GM23338 (cell line): Measurements from ENCODE around the gene GPR78. TPM values are rescaled to one million over a fixed set of nuclear protein-coding genes. Genes with fewer than 3 reads are reported as not detected.

Experiments
- ATAC-seq: fragments of 200-7000 bp; cut with Tn5 transposase; 3 replicates; pipeline ENCODE4 v1.9.1; 2020
- DNase-seq: peaks from one replicate; pipeline ENCODE4 v3.0.0-alpha.2; 2015; ENCODE audit warnings: low spot score
- H2AFZ ChIP-seq: fragments of 200-600 bp; sonication (generic); 2 replicates; pipeline ENCODE4 v1.8.0; 2016; ENCODE audit warnings: antibody characterized with exemption, mild to moderate bottlenecking, moderate library complexity
- H3F3A ChIP-seq: fragments of 200-600 bp; sonication (generic); replicated peaks from 2 replicates; pipeline ENCODE4 v1.8.0; 2017; ENCODE audit warnings: antibody characterized with exemption, mixed run types, low read depth
- H3K27ac ChIP-seq: fragments of 200-600 bp; sonication (generic); 2 replicates; pipeline ENCODE4 v1.6.1; 2016; ENCODE audit warnings: low read depth
- H3K27me3 ChIP-seq: fragments of 200-600 bp; sonication (generic); 2 replicates; pipeline ENCODE4 v1.8.0; 2016; ENCODE audit warnings: mild to moderate bottlenecking, mixed run types, moderate library complexity; ENCODE audit not compliant: insufficient read depth
- H3K36me3 ChIP-seq: fragments of 200-600 bp; sonication (generic); 2 replicates; pipeline ENCODE4 v1.8.0; 2016; ENCODE audit warnings: mild to moderate bottlenecking; ENCODE audit not compliant: insufficient read depth
- H3K4me1 ChIP-seq: fragments of 200-600 bp; sonication (generic); 2 replicates; pipeline ENCODE4 v1.8.0; 2016; ENCODE audit warnings: mild to moderate bottlenecking, moderate library complexity; ENCODE audit not compliant: insufficient read depth
- H3K4me2 ChIP-seq: fragments of 200-600 bp; sonication (generic); 2 replicates; pipeline ENCODE4 v1.7.1; 2017; ENCODE audit warnings: mixed run types
- H3K4me3 ChIP-seq: fragments of 200-600 bp; sonication (generic); 2 replicates; pipeline ENCODE4 v1.6.1; 2016; ENCODE audit warnings: mixed run types
- H3K79me2 ChIP-seq: fragments of 200-600 bp; sonication (generic); replicated peaks from 2 replicates; pipeline ENCODE4 v1.8.0; 2017; ENCODE audit warnings: mild to moderate bottlenecking; ENCODE audit not compliant: insufficient read depth
- H3K9me2 ChIP-seq: fragments of 200-600 bp; sonication (generic); 2 replicates; pipeline ENCODE4 v1.8.0; 2017; ENCODE audit not compliant: insufficient read depth
- H4K20me1 ChIP-seq: fragments of 200-600 bp; sonication (generic); replicated peaks from 2 replicates; pipeline ENCODE4 v1.8.0; 2017; ENCODE audit warnings: mild to moderate bottlenecking; ENCODE audit not compliant: insufficient read depth
- H3K27ac Mint-ChIP-seq: 2 replicates; pipeline ENCODE4 v1.8.0; 2020; ENCODE audit warnings: inconsistent platforms, mild to moderate bottlenecking, moderate library complexity, mixed read lengths
- H3K27me3 Mint-ChIP-seq: 3 replicates; pipeline ENCODE4 v1.8.0; 2022; ENCODE audit warnings: low read depth, mild to moderate bottlenecking, moderate library complexity, mixed read lengths, inconsistent platforms; ENCODE audit not compliant: insufficient read depth, poor library complexity
- H3K36me3 Mint-ChIP-seq: 3 replicates; pipeline ENCODE4 v1.8.0; 2021; ENCODE audit warnings: low read depth, mild to moderate bottlenecking, inconsistent platforms, moderate library complexity, mixed read lengths
- H3K4me1 Mint-ChIP-seq: 3 replicates; pipeline ENCODE4 v1.8.0; 2020; ENCODE audit warnings: mild to moderate bottlenecking, inconsistent platforms, mixed read lengths
- H3K4me3 Mint-ChIP-seq: 3 replicates; pipeline ENCODE4 v1.8.0; 2021; ENCODE audit warnings: moderate library complexity, mild to moderate bottlenecking, inconsistent platforms, mixed read lengths
- H3K9me3 Mint-ChIP-seq: 3 replicates; pipeline ENCODE4 v1.8.0; 2020; ENCODE audit warnings: moderate library complexity, mild to moderate bottlenecking, inconsistent platforms, mixed read lengths
- CREB1 ChIP-seq: fragments of 250-450 bp; sonication (Bioruptor Pico); IDR thresholded peaks from 2 replicates; pipeline ENCODE4 v1.5.0; 2020; ENCODE audit warnings: low read depth, mild to moderate bottlenecking, moderate library complexity
- EZH2phosphoT487 ChIP-seq: fragments of 200-600 bp; sonication (generic); IDR thresholded peaks from one replicate; pipeline ENCODE4 v1.8.1; 2018; ENCODE audit warnings: antibody characterized with exemption; ENCODE audit not compliant: unreplicated experiment
- JUNB ChIP-seq: IDR thresholded peaks from one replicate; pipeline ENCODE4 v1.6.1; 2016; ENCODE audit warnings: antibody characterized with exemption; ENCODE audit not compliant: unreplicated experiment
- NANOG ChIP-seq: IDR thresholded peaks from 2 replicates; pipeline ENCODE4 v1.6.1; 2016; ENCODE audit warnings: antibody characterized with exemption, borderline replicate concordance
- POLR2AphosphoS5 ChIP-seq: IDR thresholded peaks from 2 replicates; pipeline ENCODE4 v1.6.1; 2016; ENCODE audit warnings: antibody characterized with exemption, low read depth
- STAT1 ChIP-seq: IDR thresholded peaks from one replicate; pipeline ENCODE4 v1.6.1; 2016; ENCODE audit warnings: antibody characterized with exemption; ENCODE audit not compliant: unreplicated experiment
- ZNF114 ChIP-seq: fragments of 250-450 bp; sonication (Bioruptor Pico); IDR thresholded peaks from 2 replicates; pipeline ENCODE4 v1.5.0; 2020; ENCODE audit warnings: mild to moderate bottlenecking, moderate library complexity
- polyA plus RNA-seq: library from polyadenylated mRNA; unstranded; fragments of >200 nt; fragmentation: Nextera tagmentation; extraction: Ambion mirVana; gene quantifications from 2 replicates; pipeline ENCODE4 v1.2.1, GENCODE V29; 2016
- total RNA-seq: library from RNA; depleted of rRNA; stranded (reverse); fragments of >200 nt; shearing (Covaris generic); gene quantifications from 2 replicates; pipeline ENCODE4 v1.2.3, GENCODE V29; 2014
- TF ChIP-seq, protein P1 (sequence below): IDR thresholded peaks from one replicate; pipeline ENCODE4 v1.6.1; 2018; ENCODE audit warnings: antibody characterized with exemption; ENCODE audit not compliant: unreplicated experiment
- TF ChIP-seq, protein P2 (sequence below): IDR thresholded peaks from 2 replicates; pipeline ENCODE4 v1.6.1; 2016; ENCODE audit warnings: antibody characterized with exemption
- TF ChIP-seq, protein P3 (sequence below): fragments of 250-450 bp; sonication (Bioruptor Pico); IDR thresholded peaks from 2 replicates; pipeline ENCODE4 v1.5.0; 2020; ENCODE audit warnings: mild to moderate bottlenecking, moderate library complexity

The GPR78 gene
- total and polyA plus RNA-seq, 2 experiments from 2014 or later, result 0.82 to 2.7 TPM

- TF ChIP-seq, protein P1, sequence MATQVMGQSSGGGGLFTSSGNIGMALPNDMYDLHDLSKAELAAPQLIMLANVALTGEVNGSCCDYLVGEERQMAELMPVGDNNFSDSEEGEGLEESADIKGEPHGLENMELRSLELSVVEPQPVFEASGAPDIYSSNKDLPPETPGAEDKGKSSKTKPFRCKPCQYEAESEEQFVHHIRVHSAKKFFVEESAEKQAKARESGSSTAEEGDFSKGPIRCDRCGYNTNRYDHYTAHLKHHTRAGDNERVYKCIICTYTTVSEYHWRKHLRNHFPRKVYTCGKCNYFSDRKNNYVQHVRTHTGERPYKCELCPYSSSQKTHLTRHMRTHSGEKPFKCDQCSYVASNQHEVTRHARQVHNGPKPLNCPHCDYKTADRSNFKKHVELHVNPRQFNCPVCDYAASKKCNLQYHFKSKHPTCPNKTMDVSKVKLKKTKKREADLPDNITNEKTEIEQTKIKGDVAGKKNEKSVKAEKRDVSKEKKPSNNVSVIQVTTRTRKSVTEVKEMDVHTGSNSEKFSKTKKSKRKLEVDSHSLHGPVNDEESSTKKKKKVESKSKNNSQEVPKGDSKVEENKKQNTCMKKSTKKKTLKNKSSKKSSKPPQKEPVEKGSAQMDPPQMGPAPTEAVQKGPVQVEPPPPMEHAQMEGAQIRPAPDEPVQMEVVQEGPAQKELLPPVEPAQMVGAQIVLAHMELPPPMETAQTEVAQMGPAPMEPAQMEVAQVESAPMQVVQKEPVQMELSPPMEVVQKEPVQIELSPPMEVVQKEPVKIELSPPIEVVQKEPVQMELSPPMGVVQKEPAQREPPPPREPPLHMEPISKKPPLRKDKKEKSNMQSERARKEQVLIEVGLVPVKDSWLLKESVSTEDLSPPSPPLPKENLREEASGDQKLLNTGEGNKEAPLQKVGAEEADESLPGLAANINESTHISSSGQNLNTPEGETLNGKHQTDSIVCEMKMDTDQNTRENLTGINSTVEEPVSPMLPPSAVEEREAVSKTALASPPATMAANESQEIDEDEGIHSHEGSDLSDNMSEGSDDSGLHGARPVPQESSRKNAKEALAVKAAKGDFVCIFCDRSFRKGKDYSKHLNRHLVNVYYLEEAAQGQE, result no peak
- no peak for TF ChIP-seq POLR2AphosphoS5
- TF ChIP-seq STAT1, result no peak
- TF ChIP-seq, protein P2, sequence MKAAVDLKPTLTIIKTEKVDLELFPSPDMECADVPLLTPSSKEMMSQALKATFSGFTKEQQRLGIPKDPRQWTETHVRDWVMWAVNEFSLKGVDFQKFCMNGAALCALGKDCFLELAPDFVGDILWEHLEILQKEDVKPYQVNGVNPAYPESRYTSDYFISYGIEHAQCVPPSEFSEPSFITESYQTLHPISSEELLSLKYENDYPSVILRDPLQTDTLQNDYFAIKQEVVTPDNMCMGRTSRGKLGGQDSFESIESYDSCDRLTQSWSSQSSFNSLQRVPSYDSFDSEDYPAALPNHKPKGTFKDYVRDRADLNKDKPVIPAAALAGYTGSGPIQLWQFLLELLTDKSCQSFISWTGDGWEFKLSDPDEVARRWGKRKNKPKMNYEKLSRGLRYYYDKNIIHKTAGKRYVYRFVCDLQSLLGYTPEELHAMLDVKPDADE, result no peak
- TF ChIP-seq ZNF114 (CRISPR knock-in tag), result no peak
These were observed 20.9 kb downstream of the GPR78 start (continued) for GRCh38 chr4:8601086-8601485.

- H3K4me1 Mint-ChIP-seq, result no peaks in the 10 kb centered on the region; the same call in 1 of the 3 replicates
- no peak for ATAC-seq
These were observed 21.4 kb downstream of the GPR78 start for GRCh38 chr4:8601556-8601955.

More at GRCh38 chr4:8601556-8601955, 21.4 kb downstream of the GPR78 start:
- Mint-ChIP-seq H3K27me3 (peaks cover 1% of the 10 kb centered on the region), H3K4me3 (no peak overlapping the region), H3K27ac (no peak overlapping the region), H3K9me3 (no peaks in the 10 kb centered on the region), H3K36me3 (peaks cover 6% of the 10 kb centered on the region)
- H3K27ac ChIP-seq, result no peak overlapping the region
- H3F3A ChIP-seq, result no peaks in the 10 kb centered on the region
- TF ChIP-seq, protein P3, sequence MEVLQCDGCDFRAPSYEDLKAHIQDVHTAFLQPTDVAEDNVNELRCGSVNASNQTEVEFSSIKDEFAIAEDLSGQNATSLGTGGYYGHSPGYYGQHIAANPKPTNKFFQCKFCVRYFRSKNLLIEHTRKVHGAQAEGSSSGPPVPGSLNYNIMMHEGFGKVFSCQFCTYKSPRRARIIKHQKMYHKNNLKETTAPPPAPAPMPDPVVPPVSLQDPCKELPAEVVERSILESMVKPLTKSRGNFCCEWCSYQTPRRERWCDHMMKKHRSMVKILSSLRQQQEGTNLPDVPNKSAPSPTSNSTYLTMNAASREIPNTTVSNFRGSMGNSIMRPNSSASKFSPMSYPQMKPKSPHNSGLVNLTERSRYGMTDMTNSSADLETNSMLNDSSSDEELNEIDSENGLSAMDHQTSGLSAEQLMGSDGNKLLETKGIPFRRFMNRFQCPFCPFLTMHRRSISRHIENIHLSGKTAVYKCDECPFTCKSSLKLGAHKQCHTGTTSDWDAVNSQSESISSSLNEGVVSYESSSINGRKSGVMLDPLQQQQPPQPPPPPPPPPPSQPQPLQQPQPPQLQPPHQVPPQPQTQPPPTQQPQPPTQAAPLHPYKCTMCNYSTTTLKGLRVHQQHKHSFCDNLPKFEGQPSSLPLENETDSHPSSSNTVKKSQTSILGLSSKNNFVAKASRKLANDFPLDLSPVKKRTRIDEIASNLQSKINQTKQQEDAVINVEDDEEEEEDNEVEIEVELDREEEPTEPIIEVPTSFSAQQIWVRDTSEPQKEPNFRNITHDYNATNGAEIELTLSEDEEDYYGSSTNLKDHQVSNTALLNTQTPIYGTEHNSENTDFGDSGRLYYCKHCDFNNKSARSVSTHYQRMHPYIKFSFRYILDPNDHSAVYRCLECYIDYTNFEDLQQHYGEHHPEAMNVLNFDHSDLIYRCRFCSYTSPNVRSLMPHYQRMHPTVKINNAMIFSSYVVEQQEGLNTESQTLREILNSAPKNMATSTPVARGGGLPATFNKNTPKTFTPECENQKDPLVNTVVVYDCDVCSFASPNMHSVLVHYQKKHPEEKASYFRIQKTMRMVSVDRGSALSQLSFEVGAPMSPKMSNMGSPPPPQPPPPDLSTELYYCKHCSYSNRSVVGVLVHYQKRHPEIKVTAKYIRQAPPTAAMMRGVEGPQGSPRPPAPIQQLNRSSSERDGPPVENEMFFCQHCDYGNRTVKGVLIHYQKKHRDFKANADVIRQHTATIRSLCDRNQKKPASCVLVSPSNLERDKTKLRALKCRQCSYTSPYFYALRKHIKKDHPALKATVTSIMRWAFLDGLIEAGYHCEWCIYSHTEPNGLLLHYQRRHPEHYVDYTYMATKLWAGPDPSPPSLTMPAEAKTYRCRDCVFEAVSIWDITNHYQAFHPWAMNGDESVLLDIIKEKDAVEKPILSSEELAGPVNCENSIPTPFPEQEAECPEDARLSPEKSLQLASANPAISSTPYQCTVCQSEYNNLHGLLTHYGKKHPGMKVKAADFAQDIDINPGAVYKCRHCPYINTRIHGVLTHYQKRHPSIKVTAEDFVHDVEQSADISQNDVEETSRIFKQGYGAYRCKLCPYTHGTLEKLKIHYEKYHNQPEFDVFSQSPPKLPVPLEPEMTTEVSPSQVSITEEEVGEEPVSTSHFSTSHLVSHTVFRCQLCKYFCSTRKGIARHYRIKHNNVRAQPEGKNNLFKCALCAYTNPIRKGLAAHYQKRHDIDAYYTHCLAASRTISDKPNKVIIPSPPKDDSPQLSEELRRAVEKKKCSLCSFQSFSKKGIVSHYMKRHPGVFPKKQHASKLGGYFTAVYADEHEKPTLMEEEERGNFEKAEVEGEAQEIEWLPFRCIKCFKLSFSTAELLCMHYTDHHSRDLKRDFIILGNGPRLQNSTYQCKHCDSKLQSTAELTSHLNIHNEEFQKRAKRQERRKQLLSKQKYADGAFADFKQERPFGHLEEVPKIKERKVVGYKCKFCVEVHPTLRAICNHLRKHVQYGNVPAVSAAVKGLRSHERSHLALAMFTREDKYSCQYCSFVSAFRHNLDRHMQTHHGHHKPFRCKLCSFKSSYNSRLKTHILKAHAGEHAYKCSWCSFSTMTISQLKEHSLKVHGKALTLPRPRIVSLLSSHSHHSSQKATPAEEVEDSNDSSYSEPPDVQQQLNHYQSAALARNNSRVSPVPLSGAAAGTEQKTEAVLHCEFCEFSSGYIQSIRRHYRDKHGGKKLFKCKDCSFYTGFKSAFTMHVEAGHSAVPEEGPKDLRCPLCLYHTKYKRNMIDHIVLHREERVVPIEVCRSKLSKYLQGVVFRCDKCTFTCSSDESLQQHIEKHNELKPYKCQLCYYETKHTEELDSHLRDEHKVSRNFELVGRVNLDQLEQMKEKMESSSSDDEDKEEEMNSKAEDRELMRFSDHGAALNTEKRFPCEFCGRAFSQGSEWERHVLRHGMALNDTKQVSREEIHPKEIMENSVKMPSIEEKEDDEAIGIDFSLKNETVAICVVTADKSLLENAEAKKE (CRISPR knock-in tag), result no peak
- no peak for TF ChIP-seq NANOG
- TF ChIP-seq CREB1 (CRISPR knock-in tag), result no peak
- TF ChIP-seq EZH2phosphoT487, result no peak
- no peak for TF ChIP-seq JUNB
- no peak for TF ChIP-seq ZNF114 (CRISPR knock-in tag)
- no peaks in the 10 kb centered on the region; the same call in 1 of the 2 replicates for H3K36me3 ChIP-seq
- H2AFZ ChIP-seq, result no peak overlapping the region
- H3K27me3 ChIP-seq, result no peaks in the 10 kb centered on the region
- H3K79me2 ChIP-seq, result no peaks in the 10 kb centered on the region
- no peaks in the 10 kb centered on the region for H4K20me1 ChIP-seq
- H3K4me1 ChIP-seq, result no peaks in the 10 kb centered on the region
- DNase-seq, result no peak
- no peaks in the 10 kb centered on the region for H3K9me2 ChIP-seq
- no peak overlapping the region for H3K4me3 ChIP-seq
- no peak overlapping the region for H3K4me2 ChIP-seq
